PC-3 (cell line): ENCODE data around the gene SLC7A1.

Experiments used
- CTCF ChIP-seq: fragments of 300-600 bp; sonication (generic); conservative IDR thresholded peaks from 2 replicates; pipeline ENCODE4 v1.5.1; 2017; ENCODE audit warnings: antibody characterized with exemption, low read depth, mild to moderate bottlenecking, low read length
- EZH2phosphoT487 ChIP-seq: fragments of 300-600 bp; sonication (generic); IDR thresholded peaks from 2 replicates; pipeline ENCODE4 v1.6.1; 2018; ENCODE audit warnings: mild to moderate bottlenecking, antibody characterized with exemption, low read length, borderline replicate concordance

- TF ChIP-seq EZH2phosphoT487 (no peak), CTCF (no peak)
Observed at GRCh38 chr13:29534083-29534482, 61.4 kb downstream of the SLC7A1 start.
